Stimulated activated CD8-positive, alpha-beta memory T cell treated with anti-CD3 and anti-CD28 coated beads, Interleukin-15, amount 100 ng/mL, for 48 hours (primary cell): ENCODE results near the gene IGSF9.

Source experiments
- DNase-seq, 2 donors: peaks; one replicate each; pipeline ENCODE4 v3.0.0-alpha.2; 2020; ENCODE audit warnings: low read depth in 2 of 2

Gene IGSF9

GRCh38 chr1:159945483-159946241 lies at the start of gene IGSF9:
IGSF9 (minus strand) TSS chr1:159945613; CDS start chr1:159943454, 2,159 bp downstream.
- DNase-seq: peak; percentile 70 to 74

GRCh38 chr1:159994896-159995295 lies 49.5 kb upstream of the IGSF9 start:
- DNase-seq: no peak

GRCh38 chr1:159993911-159994310 lies 48.5 kb upstream of the IGSF9 start:
- no peak for DNase-seq

- DNase-seq: no peak
These were observed 46.7 kb upstream of the IGSF9 start for GRCh38 chr1:159992161-159992560.

- no peak for DNase-seq
These were observed 46.1 kb upstream of the IGSF9 start for GRCh38 chr1:159991513-159991912.

GRCh38 chr1:159990005-159990404 lies 44.6 kb upstream of the IGSF9 start:
- DNase-seq: no peak

- DNase-seq: no peak
These were observed 44.2 kb upstream of the IGSF9 start for GRCh38 chr1:159989581-159989980.

GRCh38 chr1:159988006-159988405 lies 42.6 kb upstream of the IGSF9 start:
- DNase-seq: no peak

GRCh38 chr1:159987186-159987585 lies 41.8 kb upstream of the IGSF9 start:
- no peak for DNase-seq

GRCh38 chr1:159986531-159986930 lies 41.1 kb upstream of the IGSF9 start:
- no peak for DNase-seq

- DNase-seq: no peak
These were observed 40.7 kb upstream of the IGSF9 start for GRCh38 chr1:159986093-159986492.

GRCh38 chr1:159985473-159985872 lies 40.1 kb upstream of the IGSF9 start:
- DNase-seq: no peak

GRCh38 chr1:159983681-159984080 lies 38.3 kb upstream of the IGSF9 start:
- DNase-seq: no peak

- no peak for DNase-seq
These were observed 36.9 kb upstream of the IGSF9 start for GRCh38 chr1:159982280-159982679.

GRCh38 chr1:159981351-159982055 lies 36.1 kb upstream of the IGSF9 start:
- DNase-seq: no peak

- no peak for DNase-seq
These were observed 35.4 kb upstream of the IGSF9 start for GRCh38 chr1:159980786-159981185.

- no peak for DNase-seq
These were observed 34.7 kb upstream of the IGSF9 start for GRCh38 chr1:159980076-159980475.

GRCh38 chr1:159979257-159979656 lies 33.8 kb upstream of the IGSF9 start:
- no peak for DNase-seq

- no peak for DNase-seq
These were observed 32.6 kb upstream of the IGSF9 start for GRCh38 chr1:159978107-159978398.

- no peak for DNase-seq
These were observed 32.1 kb upstream of the IGSF9 start for GRCh38 chr1:159977364-159978106.

- no peak for DNase-seq
These were observed 29.0 kb upstream of the IGSF9 start for GRCh38 chr1:159974350-159974965.

- no peak for DNase-seq
These were observed 28.0 kb upstream of the IGSF9 start for GRCh38 chr1:159973350-159973940.
